HG02798 (cell line): ENCODE results near the gene TGM1.

Source experiments
- ATAC-seq: cut with Tn5 transposase; IDR thresholded peaks from one replicate; pipeline ENCODE4 v1.9.1; 2021; ENCODE audit warnings: mild to moderate bottlenecking; ENCODE audit not compliant: unreplicated experiment, poor library complexity

The TGM1 gene

DNA sequence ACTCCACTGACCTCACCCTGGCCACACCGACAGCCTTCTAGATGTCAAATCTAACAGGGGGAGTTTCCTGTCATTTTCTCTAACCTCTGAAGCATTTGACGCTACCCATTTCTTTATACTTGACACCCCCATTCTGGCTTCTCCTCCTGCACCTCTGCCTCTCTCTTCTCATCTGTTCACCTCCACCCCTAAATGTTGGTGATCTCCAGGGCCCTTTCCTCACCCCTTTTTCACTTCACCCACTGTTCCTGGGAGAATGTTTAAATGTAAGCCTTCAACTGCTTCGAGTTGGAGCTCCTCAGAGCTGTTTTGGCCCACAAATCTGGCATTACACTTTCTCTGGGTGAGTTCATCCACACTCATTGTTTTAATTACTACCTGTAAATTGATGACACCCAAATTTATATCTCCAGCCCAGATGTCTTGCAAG lies 8.9 kb upstream of the TGM1 start:
- ATAC-seq: no peak

DNA sequence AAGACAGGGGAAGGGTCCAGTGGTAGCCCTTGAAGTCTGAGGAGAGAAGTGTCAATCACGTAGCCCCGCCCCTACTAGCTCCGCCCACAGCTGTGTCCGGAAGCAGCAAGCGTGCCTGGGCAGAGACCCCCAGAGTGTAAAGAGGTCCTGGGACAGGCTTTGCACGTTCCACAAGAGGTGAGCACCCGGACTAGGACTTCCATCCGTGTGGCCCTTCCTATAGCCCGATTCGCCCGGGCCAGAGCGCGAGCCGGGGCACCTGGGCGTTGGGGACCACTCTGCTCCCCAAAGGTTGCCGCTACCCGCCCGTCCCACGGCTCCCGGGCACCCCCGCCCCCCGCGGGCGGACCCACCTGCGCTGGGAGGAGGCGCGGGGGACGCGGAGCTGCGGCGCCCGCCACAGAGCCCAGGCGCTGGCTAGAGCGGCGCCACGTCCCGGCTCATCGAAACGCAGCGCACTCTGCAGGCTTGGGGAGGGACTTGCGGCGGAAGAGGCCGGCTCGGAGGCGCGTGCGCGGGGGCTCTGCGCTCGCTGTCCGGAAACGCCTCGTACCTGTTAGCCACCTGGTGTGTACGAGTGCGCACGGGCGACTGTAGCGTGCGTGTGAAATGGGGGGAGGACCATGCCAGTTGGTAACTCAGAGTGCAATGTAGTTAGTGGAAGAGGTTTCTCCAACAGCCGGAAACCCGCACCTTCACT lies 8.3 kb upstream of the TGM1 start, which contains the start of gene RABGGTA:
Gene RABGGTA, minus strand, starts transcription at position 464 of the 700 bp plus-strand sequence. CDS start 482 bp downstream, outside the sequence.
- peak; percentile 89 for ATAC-seq

DNA sequence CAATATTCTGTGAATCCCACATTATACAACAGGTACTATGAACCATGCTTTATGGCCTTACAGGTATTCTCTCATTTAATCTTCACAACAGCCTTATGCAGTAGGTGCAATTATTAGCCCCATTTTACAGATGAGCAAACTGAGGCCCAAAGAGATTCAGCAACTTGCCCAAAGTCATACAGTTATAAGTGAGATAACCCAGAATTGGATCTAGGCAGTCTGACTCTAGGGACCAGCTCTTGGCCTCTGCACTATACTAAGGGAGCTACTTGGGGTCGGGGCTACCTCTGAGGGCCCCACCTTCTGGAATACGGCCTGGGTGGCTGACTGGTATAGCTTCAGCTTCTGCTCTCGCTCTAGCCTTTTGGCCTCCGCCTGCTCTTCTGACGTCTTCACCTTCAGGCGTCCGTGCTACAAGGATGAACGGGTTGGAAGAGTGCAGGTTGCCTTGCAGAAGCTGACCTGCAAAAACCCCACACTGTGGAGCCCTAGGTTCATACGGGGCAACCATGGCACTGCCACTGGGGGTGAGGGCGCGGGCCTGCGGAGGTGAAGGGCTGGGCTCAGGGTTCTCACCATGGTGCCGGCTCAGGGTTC lies 7.7 kb upstream of the TGM1 start:
- ATAC-seq: no peak

DNA sequence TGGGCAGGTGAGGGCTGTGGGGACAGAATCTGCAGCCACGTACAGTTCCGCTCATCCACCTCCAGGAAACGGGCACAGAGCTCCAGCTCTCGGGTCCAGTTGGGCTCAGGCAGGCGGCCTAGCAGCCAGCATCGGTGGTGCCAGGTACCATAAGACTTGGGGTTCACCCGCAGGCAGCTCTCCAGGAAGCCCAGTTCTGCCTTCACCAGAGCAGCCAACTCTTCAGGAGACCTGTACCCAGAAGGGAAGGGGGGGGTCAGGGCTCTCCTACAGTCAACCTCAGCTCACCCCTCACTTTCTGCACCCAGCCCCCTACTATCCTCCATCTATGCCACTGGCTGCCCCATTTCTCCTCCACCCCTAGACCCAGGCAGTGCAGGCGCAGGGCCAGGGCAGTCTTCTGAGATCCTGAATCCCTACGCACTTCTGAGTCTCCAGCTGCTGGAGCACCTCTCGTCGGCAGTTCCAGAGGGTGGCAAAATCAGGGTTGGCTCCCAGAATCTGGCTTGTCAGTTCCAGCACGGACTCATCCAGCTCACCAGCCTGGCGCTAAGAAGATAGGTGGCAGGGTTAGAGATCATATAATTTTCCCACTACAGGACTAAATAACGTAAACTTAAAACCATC lies 7.0 kb upstream of the TGM1 start:
- ATAC-seq: no peak

DNA sequence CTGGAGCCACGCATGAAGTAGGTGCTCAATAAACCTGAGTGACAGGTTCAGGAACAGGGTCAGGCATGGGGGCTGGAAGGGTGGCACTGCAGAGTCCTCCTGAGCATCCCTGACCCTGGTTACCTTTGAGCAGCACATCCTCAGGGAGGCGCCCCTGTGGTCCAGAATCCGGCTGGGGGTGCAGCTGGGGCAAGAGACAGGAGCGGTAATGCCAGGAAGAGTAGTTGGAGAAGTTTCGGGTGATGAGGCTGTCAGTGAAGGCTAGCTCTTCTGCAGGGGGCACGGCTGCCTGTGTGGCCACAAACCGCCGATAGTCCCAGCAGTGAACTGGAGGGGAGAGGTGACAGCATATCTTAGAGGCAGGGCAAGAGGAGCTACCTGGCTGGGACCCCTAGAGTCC lies 6.4 kb upstream of the TGM1 start:
- no peak for ATAC-seq

DNA sequence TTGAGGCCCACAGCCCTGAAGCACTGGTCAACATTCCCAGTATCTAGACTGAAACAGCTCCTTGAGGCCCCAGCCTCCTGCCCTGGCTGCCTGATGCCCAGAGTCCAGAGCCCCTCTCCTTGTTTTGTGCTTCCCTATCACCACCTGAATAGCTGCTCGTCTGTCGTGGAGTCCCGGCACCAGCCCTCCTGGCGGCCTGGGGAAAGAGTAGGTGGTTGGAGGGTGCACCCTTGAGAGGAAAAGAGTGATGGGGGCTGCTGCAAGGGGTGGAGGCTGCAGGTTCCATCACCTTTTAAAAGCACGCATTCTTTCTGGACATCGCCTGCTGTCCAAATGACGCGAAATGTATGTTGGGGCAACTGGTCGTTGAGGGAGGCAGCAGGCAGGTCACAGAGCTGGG lies 5.2 kb upstream of the TGM1 start:
- ATAC-seq: no peak

DNA sequence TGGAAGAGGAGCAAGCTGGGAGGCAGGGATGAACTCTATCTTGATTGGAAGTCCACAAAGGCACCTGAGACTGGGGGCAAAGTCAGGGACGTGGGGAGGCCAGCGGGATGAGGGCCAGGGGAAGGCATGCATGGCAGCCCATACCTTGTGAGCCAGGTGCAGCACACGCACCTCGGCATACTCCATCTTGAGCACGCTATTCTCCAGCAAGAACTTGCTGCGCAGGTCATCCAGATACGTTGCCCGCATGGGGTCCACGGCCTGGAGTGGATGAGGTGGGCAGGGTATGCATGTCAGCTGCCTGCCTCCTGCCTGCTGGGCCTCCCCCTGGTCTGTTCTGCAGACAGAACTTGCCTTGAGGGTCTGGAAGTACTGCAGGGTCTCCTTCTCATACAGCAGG lies 4.5 kb upstream of the TGM1 start:
- ATAC-seq: no peak

DNA sequence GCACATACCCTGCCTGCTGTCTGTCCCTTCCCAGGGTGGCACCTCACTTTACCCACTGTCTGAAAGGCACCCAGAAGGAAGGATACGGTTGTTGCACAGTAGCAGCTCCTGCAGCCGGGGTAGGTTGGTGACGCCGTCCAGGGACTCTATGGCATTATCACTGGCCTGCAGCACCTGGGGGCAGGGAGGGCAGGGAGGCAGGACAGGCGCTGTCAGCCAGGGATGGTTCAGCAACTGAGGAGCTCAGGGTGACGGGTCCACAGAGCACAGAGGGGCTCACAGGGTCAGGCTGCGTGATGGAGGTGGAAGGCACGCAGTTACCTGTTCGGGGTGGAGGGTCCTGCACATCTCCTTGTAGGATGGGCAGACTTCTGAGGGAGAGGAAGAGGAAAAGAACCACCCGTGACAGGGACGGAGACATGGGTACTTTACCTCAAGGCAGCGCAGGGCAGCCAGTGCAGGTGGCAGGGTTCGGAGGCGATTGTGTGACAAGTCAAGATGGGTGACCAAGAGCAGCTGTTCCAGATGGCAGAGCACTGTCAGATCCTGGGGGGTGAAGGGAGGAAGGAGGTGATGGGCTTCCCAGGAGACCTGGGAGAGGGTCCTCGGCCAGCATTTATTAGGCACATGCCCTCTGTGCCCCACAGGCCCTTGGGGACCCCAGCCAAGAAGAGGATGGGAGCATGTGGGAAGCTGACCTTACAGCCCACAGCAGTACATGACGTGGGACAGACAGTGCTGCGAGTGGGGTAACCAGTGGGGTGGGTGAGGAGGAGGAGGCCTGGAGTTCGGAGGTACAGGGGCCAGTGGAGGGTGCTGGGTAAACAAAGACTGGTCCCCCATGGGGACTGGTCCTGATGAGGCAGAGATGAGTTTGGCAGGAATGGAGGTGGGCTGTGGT lies 3.6 kb upstream of the TGM1 start:
- ATAC-seq: no peak

DNA sequence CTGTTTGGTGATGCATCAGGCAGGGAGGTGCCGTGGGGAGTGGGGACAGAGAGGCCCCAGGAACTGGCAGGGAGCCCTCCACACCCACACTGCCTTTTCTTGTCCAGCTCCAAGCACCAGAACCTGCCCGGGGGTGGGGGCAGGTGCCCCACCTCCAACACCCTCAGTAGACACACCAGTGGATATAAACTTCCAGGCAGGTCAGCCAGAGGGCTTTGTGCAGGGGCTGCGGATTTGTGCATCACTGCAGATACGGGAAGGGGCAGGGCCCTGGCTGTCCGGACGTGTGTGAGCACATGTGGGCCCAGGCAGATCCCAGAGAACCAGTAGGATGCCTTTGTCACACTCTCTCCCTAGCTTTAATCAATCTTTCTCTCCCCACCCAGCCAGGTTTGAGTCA lies 1.3 kb upstream of the TGM1 start:
- ATAC-seq: no peak

DNA sequence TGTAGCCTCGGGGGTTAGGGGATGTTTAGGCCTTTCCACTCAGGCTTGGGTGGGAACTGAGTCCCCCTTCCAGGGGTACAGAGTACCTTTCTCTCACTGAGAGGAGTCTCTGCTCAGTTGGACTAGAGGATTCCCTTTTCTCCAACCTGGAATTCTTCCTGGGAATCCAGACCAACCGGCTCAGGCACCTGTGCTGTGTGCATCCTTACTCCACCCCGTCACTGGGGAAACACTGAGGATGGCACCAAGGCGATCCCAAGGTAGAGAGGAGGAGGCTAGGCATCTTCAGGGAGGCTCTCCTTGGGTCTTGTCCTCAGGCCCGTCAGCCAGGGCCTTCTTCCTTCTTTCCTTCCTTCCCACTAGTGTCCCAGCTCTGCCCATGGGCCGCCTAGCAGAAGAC lies 871 bp upstream of the TGM1 start:
- ATAC-seq: no peak

DNA sequence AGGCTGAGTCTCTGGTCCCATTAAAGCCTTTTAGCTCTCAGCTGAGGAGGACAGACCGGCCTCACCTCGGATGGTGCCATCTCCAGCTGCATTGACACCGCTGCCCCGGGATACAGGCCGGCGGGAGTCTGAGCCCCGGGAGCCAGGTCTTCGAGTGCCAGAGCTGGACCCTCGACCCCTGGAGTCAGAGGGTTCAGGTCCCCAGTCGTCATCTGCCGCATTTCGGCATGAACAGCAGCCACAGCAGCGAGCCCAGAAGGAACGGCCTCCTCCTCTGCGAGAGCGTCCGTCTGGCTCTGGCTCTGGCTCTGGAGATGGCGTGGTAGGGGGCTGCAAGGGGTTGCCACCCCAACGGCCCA lies 1.0 kb downstream of the TGM1 start:
- no peak for ATAC-seq

DNA sequence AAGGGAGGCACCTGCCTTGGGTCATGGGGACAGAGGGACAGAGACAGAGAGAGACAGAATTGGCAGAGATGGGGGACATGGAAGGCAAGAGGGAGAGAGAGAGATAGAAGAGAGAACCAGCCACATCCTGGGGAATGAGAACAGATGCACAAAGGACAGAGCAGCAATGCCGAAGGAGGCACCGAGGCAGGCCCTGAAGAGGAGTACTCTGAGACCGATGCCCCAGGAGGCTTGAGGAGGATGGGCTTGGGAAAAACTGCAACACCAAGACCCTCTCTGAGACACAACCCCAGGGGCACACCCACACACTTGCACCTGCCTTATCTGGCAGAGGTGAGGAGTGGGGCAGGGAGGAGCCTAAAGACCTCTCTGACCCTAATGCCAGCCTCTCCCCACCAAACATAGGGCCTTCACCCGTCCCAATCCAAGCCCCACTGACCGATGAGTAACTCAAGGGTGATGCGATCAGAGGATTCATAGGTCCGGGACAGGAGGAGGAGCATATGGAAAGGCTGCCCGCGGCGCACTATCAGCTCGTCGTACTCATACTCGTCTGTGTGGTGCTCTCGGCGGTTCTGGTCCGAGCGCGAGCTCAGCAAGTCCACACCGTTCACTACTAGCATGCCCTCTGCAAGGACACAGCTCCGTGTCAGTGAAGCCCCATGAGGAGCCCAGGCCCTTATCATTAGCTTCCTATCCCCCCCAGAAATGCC lies 1.6 kb downstream of the TGM1 start:
- no peak for ATAC-seq

DNA sequence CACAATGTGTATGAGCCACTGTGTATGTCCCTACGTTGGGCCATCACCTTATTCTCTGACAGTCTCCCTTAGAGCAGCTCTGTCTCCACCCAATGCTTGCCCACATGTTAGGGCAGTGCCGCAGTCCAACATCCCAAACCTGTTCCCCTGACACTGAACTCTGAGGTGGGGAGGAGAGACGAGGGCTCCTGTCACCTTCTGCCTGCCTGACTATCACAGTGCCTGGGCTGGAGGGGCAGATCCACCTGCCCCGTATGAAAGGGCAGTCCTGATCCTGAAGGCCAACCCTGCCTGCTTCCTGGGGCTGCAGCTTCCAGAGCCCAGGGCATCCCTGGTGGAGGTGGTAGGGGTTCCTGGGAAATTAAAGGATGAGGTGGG lies 2.2 kb downstream of the TGM1 start:
- no peak for ATAC-seq

DNA sequence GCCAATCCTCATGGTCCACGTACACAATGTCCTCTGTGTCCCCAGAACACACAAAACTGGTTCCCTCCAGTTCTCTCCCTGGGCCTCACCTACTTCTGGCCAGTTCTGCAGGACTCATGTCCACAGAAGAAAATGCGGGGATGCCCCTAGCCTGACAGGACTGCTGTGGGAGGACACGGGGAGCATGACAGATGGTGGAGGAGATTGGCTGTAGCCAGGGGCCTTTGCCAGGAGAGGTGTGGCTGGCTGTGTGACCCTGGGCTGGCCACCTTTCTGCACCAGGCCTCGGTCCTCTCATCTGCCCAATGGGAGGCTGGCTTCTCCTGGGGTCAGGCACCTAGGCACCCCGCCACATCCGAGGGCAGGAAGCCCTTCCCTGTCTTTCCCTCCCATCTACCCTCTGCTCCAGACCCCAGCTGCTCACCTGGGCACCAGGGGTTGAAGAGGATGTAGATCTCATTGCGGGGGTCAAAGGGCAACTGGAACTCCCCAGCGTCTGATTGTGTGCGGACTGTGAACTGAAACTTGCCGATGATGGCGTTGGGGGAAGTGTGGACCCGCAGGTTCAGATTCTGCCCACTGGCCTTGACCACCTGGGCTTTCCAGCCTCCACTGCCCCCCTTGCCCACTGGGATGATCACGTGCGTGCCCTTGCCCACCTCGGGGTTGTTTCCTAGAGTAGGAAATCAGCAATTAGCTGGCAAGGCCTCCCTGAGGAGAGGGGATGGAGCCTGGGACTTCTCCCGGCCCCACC lies 2.8 kb downstream of the TGM1 start:
- ATAC-seq: no peak

DNA sequence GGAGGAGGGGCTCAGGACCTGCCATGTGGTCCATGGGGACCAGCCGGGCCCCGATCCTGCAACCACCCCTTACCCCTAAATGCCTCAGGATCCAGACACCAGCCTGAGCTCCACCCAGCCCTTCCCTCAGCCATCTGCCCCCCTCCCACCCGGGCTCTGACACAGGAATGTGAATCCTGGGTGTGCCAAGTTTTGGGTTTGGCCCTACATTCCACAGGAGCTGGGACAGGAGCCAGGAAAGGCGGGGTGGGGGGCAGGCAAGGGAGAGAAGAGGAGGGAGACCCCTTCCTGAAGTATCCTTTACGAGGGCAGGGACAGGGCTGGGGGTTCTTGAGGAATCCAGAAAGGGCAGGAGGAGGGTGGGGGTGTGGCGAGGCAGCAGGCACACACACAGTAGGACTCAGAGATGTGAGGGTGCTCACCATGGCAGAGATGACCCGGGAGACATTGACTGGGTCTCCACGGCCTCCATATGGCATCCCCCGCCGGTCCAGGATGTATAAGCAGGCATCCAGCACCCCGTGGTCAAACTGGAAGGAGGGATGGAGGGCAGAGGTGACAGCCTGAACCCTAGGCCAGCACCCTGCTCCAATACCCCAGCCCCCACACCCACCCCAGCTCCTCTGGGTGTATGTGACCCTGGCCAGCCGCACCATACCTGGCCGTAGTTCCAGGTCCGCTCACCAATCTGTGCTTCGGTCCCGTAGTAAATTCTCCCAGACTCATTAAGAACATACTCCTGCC lies 3.5 kb downstream of the TGM1 start:
- no peak for ATAC-seq

DNA sequence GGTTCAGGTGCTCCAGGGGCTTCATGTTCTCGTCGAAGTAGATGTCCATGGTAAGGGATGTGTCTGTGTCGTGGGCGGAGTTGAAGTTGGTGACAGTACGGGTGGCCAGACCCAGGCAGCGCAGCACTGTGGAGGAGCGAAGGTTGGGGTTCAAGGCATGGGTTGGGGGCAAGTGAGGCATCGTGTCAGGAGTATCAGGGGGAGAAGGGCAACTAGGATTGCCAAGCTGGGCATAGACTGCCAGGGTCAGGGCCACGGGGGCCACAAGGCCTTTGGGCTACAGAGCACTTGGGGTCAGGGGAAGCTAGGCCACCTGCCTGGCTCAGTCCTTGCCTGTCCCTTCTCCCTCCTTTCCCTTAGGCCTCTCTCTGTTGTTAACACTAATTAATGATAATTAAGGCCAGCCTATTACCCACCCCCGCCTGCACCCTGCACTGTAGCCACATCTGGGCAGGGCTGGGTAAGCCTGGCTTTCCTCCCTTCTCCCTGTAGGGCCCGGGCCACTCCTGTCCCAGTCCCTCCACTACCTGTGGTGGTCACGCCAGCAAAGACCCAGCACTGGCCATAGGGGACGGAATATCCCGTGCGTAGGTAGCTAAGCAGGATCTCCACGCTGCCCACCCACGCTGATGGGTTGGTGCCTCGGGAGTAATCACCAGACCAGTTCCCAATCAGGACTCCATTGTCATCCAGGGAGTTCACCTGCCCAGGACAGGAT lies 4.3 kb downstream of the TGM1 start:
- no peak for ATAC-seq

DNA sequence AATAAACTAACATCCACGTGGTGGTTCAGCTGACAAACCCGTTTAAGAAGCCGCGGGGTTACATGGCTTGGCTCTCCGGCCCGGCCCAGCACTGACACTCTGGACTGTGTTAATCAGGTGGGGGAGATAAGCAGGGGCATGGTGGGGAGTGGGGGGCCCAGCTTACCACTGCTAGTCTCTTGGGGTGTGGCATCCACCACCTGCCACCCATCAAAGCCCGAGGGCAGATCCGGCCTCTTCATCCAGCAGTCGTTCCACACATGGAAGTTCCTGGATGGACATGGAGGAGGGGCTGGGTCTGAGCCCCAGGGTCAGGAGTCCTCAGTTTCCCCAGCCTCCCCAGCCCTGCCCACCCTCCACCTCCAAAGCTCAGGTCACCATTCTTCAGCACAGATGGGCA lies 4.9 kb downstream of the TGM1 start:
- ATAC-seq: no peak

DNA sequence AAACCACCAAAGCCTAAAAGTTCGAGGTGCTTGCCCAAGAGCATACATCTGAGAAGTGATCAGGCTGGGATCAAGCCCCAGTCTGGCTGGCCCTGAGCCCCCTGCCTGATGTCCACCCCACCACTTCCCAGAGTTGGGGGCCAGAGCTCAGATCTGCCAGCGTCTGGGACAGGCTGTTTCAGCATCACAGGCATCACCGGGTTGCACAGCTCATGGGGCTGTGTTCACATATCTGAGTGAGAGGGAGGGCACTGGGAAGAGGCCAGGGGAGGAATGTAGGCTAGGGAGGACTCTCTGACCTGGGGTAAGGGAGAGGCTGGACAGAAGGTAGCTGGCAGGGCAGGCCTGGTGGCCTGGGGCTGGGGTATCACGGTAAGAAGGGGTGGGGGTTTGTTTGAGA lies 6.0 kb downstream of the TGM1 start:
- no peak for ATAC-seq
